NB4 (cell line): ENCODE measurements around the gene NPHS2.

ENCODE experiments used
- DNase-seq: peaks from one replicate; pipeline ENCODE4 v3.0.0; 2010; ENCODE audit warnings: low read depth
- H3K4me3 ChIP-seq: one replicate; pipeline ENCODE4 v1.5.1; 2011; ENCODE audit warnings: mild to moderate bottlenecking, low read depth, low read length, moderate library complexity
- CTCF ChIP-seq: IDR thresholded peaks from one replicate; pipeline ENCODE4 v1.5.1; 2012; ENCODE audit warnings: low read depth, low read length
- MAX ChIP-seq: IDR thresholded peaks from 2 replicates; pipeline ENCODE4 v1.6.1; 2011; ENCODE audit warnings: low read depth, low read length
- MYC ChIP-seq: IDR thresholded peaks from 2 replicates; pipeline ENCODE4 v1.6.1; 2011; ENCODE audit warnings: low read depth, low read length
- POLR2A ChIP-seq: IDR thresholded peaks from 2 replicates; pipeline ENCODE4 v1.6.1; 2011; ENCODE audit warnings: mild to moderate bottlenecking; ENCODE audit not compliant: insufficient read length; ENCODE audit errors: extremely low read depth

The NPHS2 gene

DNA sequence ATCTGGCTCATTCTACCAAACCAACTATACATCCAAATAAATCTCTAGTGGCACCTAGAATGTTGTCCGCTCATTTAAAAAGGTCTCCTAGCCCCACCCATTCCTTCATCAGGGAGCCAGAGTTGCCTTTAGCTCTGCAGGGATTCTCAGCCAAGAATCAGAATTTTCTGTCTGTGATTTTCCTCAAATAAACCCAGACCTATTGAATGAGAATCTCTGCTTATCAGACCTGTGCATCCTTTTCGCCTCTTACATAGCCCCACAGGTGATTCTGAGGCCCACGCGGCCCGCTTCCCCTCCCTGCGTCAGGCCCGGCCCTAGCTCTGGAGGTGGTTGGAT is 15.5 kb upstream of the NPHS2 start:
- no peak overlapping the region for H3K4me3 ChIP-seq
- TF ChIP-seq CTCF (no peak), POLR2A (no peak), MAX (no peak), MYC (no peak)
- no peak for DNase-seq

GRCh38 chr1:179590671-179591070 is 14.9 kb upstream of the NPHS2 start:
- DNase-seq = no peak
- H3K4me3 ChIP-seq = no peak overlapping the region
- TF ChIP-seq MAX (no peak), POLR2A (no peak), MYC (no peak), CTCF (no peak)

GRCh38 chr1:179589509-179589908 is 13.8 kb upstream of the NPHS2 start:
- no peak for DNase-seq

GRCh38 chr1:179588425-179589024 is 12.8 kb upstream of the NPHS2 start:
- H3K4me3 ChIP-seq = no peak overlapping the region
- TF ChIP-seq CTCF = no peak
- TF ChIP-seq MYC = no peak
- no peak for TF ChIP-seq MAX
- TF ChIP-seq POLR2A = no peak
- DNase-seq = no peak

More at GRCh38 chr1:179589509-179589908, 13.8 kb upstream of the NPHS2 start:
- TF ChIP-seq MYC = no peak
- TF ChIP-seq POLR2A = no peak
- no peak for TF ChIP-seq MAX
- no peak for TF ChIP-seq CTCF
- no peak overlapping the region for H3K4me3 ChIP-seq

GRCh38 chr1:179587336-179587735 is 11.6 kb upstream of the NPHS2 start:
- no peak for TF ChIP-seq MYC
- no peak for TF ChIP-seq MAX
- TF ChIP-seq CTCF = no peak
- no peak for TF ChIP-seq POLR2A
- H3K4me3 ChIP-seq = no peak overlapping the region
- DNase-seq = no peak
